ENCODE results near the gene PKD2L1. TPM values are rescaled to one million over a fixed set of nuclear protein-coding genes. Genes with fewer than 3 reads are reported as not detected.

Gene PKD2L1
- total and polyA plus RNA-seq, 10 of the 15 experiments (the other 5 are each of a cell fraction or from before 2014, with no cell fraction given): 0.05 to 0.17 (median 0.08) TPM; not detected in 6

DNA sequence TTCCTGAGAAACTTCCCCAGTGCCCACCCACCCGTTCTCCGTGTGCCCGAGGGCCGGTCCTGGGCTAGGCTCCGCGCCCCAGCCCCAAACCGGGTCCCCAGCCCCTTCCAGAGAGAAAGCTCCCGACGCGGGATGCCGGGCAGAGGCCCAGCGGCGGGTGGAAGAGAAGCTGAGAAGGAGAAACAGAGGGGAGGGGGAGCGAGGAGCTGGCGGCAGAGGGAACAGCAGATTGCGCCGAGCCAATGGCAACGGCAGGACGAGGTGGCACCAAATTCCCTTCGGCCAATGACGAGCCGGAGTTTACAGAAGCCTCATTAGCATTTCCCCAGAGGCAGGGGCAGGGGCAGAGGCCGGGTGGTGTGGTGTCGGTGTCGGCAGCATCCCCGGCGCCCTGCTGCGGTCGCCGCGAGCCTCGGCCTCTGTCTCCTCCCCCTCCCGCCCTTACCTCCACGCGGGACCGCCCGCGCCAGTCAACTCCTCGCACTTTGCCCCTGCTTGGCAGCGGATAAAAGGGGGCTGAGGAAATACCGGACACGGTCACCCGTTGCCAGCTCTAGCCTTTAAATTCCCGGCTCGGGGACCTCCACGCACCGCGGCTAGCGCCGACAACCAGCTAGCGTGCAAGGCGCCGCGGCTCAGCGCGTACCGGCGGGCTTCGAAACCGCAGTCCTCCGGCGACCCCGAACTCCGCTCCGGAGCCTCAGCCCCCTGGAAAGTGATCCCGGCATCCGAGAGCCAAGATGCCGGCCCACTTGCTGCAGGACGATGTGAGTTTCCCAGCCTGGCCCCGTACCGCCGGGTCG, 16.9 kb upstream of the PKD2L1 start, which contains the start of gene SCD:
Gene SCD, plus strand, starts transcription at position 469 of the 803 bp plus-strand sequence. Its CDS starts 272 bp downstream, at position 741.
- Histone ChIP-seq H2AFZ (ENCODE audit: control insufficient read depth, low read depth, low read length) (peak within 1 kb of the TSS; percentile 70), H3K9me3 (replicated peaks; ENCODE audit: control insufficient read depth, insufficient read depth, low read length) (no peaks in the 10 kb centered on the region), H3K27ac (ENCODE audit: control insufficient read depth, insufficient read depth) (peak within 1 kb of the TSS; percentile 72), H3K4me2 (ENCODE audit: control insufficient read depth, insufficient read depth) (peak within 1 kb of the TSS; percentile 73), H3K79me2 (ENCODE audit: control insufficient read depth, insufficient read depth, low read length) (peaks cover 59% of the 10 kb centered on the region), H3K4me1 (ENCODE audit: control insufficient read depth, insufficient read depth, low read length) (peaks cover 18% of the 10 kb centered on the region), H3K9ac (ENCODE audit: control insufficient read depth, insufficient read depth, low read length) (peak within 1 kb of the TSS; percentile 79), H3K4me3 (peak within 1 kb of the TSS; percentile 86), H3K36me3 (ENCODE audit: control insufficient read depth in 2 of 2, insufficient read depth in 2 of 2, low read length in 1 of 2) (peaks cover 0 to 30% of the 10 kb centered on the region in 2 experiments; a peak in 3 of 4 replicates), H3K27me3 (replicated peaks in 1 of 2; ENCODE audit: control insufficient read depth in 2 of 2, insufficient read depth in 2 of 2, low read length in 1 of 2) (no peaks in the 10 kb centered on the region), H4K20me1 (ENCODE audit: control insufficient read depth, insufficient read depth) (peaks cover 4% of the 10 kb centered on the region; the same call in 1 of the 2 replicates)
- ChIA-PET POLR2A (interaction anchor here (0.5 to 11.8 kb wide), 12 partner anchors 12 to 650 kb away, joined by 3 to 191 read pairs (median 4); no protein-coding TSS in a partner anchor), CTCF (interaction anchor here (0.6 to 7.7 kb wide), 13 partner anchors 9 to 552 kb away, joined by 3 to 91 read pairs (median 12); no protein-coding TSS in a partner anchor), SMC1A (ENCODE audit: uncharacterized antibody, unreplicated experiment) (interaction anchor here (0.7 to 17.4 kb wide), 9 partner anchors 9 to 141 kb away, joined by 3 to 277 read pairs (median 6); no protein-coding TSS in a partner anchor), RAD21 (ENCODE audit: unreplicated experiment) (interaction anchor here (0.7 to 18.1 kb wide), 14 partner anchors 9 to 501 kb away, joined by 3 to 214 read pairs (median 5); partner anchors contain the start of gene HIF1AN)
- DNase-seq (ENCODE audit: low read depth, low spot score): peak; percentile 93
- no TSS peak for BruUV-seq (replicated peaks)
- WGBS (ENCODE audit: insufficient coverage, insufficient replicate concordance, low lambda C conversion rate, missing lambda C conversion rate): under 1% methylated on average over 66 of the region's 73 CpGs
- in situ Hi-C loops (cut with MboI) (no loop called here), intact Hi-C loops (cut with micrococcal nuclease; ENCODE audit: unreplicated experiment) (loop anchor here (2.0 kb wide), 1 partner anchor 26 kb away; no protein-coding TSS in a partner anchor)
- ATAC-seq: peak; percentile 93
- peak; percentile 27 for FAIRE-seq
- TF ChIP-seq BRCA1 (IDR thresholded peaks at IDR 0.05; ENCODE audit: low read depth, low read length): no peak
- 0 out of 4 replicates have a peak, but pooled peaks of 1 of the 2 experiments have one; percentile 10 for TF ChIP-seq EP300 (IDR thresholded peaks at IDR 0.05; ENCODE audit: borderline replicate concordance in 1 of 2, control insufficient read depth in 1 of 2, low read depth in 2 of 2, low read length in 2 of 2)
- peak; percentile 61 for TF ChIP-seq SP1 (IDR thresholded peaks at IDR 0.05; ENCODE audit: low read depth, low read length)
- TF ChIP-seq, protein P1, sequence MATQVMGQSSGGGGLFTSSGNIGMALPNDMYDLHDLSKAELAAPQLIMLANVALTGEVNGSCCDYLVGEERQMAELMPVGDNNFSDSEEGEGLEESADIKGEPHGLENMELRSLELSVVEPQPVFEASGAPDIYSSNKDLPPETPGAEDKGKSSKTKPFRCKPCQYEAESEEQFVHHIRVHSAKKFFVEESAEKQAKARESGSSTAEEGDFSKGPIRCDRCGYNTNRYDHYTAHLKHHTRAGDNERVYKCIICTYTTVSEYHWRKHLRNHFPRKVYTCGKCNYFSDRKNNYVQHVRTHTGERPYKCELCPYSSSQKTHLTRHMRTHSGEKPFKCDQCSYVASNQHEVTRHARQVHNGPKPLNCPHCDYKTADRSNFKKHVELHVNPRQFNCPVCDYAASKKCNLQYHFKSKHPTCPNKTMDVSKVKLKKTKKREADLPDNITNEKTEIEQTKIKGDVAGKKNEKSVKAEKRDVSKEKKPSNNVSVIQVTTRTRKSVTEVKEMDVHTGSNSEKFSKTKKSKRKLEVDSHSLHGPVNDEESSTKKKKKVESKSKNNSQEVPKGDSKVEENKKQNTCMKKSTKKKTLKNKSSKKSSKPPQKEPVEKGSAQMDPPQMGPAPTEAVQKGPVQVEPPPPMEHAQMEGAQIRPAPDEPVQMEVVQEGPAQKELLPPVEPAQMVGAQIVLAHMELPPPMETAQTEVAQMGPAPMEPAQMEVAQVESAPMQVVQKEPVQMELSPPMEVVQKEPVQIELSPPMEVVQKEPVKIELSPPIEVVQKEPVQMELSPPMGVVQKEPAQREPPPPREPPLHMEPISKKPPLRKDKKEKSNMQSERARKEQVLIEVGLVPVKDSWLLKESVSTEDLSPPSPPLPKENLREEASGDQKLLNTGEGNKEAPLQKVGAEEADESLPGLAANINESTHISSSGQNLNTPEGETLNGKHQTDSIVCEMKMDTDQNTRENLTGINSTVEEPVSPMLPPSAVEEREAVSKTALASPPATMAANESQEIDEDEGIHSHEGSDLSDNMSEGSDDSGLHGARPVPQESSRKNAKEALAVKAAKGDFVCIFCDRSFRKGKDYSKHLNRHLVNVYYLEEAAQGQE (IDR thresholded peaks at IDR 0.05; ENCODE audit: low read depth, low read length): no peak
- peak; percentile 94 for TF ChIP-seq NR2F1 (conservative IDR thresholded peaks at IDR 0.05)
- no peak for TF ChIP-seq YBX1 (IDR thresholded peaks at IDR 0.05)
- no peak; a peak in 1 of 4 replicates for TF ChIP-seq IKZF2 (IDR thresholded peaks at IDR 0.05)
- TF ChIP-seq, protein P2, sequence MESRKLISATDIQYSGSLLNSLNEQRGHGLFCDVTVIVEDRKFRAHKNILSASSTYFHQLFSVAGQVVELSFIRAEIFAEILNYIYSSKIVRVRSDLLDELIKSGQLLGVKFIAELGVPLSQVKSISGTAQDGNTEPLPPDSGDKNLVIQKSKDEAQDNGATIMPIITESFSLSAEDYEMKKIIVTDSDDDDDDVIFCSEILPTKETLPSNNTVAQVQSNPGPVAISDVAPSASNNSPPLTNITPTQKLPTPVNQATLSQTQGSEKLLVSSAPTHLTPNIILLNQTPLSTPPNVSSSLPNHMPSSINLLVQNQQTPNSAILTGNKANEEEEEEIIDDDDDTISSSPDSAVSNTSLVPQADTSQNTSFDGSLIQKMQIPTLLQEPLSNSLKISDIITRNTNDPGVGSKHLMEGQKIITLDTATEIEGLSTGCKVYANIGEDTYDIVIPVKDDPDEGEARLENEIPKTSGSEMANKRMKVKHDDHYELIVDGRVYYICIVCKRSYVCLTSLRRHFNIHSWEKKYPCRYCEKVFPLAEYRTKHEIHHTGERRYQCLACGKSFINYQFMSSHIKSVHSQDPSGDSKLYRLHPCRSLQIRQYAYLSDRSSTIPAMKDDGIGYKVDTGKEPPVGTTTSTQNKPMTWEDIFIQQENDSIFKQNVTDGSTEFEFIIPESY (IDR thresholded peaks at IDR 0.05): no peak
- no peak for TF ChIP-seq ETV6 (conservative IDR thresholded peaks at IDR 0.05 in 1 of 2, IDR thresholded peaks at IDR 0.05 in 1 of 2; ENCODE audit: borderline replicate concordance in 1 of 2, low read depth in 1 of 2)
- TF ChIP-seq, protein P3, sequence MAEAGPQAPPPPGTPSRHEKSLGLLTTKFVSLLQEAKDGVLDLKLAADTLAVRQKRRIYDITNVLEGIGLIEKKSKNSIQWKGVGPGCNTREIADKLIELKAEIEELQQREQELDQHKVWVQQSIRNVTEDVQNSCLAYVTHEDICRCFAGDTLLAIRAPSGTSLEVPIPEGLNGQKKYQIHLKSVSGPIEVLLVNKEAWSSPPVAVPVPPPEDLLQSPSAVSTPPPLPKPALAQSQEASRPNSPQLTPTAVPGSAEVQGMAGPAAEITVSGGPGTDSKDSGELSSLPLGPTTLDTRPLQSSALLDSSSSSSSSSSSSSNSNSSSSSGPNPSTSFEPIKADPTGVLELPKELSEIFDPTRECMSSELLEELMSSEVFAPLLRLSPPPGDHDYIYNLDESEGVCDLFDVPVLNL (IDR thresholded peaks at IDR 0.05; ENCODE audit: low read depth, low read length): no peak
- no peak for TF ChIP-seq ZSCAN29 (IDR thresholded peaks at IDR 0.05)
- no peak for TF ChIP-seq CEBPB (IDR thresholded peaks at IDR 0.05; ENCODE audit: borderline replicate concordance in 1 of 2, low read depth in 2 of 2, low read length in 2 of 2)
- TF ChIP-seq, protein P4, sequence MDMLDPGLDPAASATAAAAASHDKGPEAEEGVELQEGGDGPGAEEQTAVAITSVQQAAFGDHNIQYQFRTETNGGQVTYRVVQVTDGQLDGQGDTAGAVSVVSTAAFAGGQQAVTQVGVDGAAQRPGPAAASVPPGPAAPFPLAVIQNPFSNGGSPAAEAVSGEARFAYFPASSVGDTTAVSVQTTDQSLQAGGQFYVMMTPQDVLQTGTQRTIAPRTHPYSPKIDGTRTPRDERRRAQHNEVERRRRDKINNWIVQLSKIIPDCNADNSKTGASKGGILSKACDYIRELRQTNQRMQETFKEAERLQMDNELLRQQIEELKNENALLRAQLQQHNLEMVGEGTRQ (IDR thresholded peaks at IDR 0.05; ENCODE audit: borderline replicate concordance, low read depth, low read length): no peak
- peak; percentile 47; the same call in 1 of the 2 replicates for TF ChIP-seq DPF2 (IDR thresholded peaks at IDR 0.05)
